HG03342 (cell line): Measurements from ENCODE around the gene KRT28.

ENCODE experiments used
- ATAC-seq: cut with Tn5 transposase; IDR thresholded peaks from one replicate; pipeline ENCODE4 v1.9.1; 2021; ENCODE audit warnings: mild to moderate bottlenecking, moderate library complexity; ENCODE audit not compliant: unreplicated experiment

Gene KRT28

GRCh38 chr17:40799859-40800258 lies at the start of gene KRT28:
Gene KRT28, minus strand, starts transcription at chr17:40799959. Its CDS starts 66 bp downstream, at chr17:40799893.
- no peak for ATAC-seq

DNA sequence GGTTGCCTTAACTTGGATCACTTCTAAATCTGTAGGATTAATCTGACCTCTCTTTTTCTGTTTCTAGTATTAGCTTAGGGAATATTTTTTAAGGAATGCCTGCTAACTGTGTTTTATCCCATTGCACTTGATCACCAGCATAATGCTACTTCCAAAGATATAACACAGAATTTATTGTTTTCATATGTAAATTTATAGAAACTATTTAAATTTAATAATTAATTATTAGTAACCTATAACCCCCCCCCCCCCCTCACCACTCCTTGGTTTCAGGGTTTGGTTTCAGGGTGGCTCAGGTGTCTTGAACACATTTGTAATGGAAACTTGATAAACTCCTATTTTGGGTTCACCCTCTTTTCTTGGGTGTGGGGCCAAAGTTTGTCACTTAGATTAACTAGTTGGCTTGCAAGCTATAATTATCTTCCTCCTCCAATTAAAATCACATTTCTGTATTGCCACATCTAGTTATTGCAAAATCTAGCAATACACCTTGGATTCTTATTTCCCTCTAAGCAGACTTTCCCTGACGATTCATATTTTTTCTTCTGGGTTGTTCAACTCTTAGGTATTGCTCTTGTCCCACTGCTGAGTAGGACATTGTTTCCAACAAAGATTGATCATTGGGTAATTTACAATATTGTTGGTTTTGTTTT lies 49.0 kb upstream of the KRT28 start:
- no peak for ATAC-seq

- no peak for ATAC-seq
Measured at GRCh38 chr17:40846515-40847144, 46.9 kb upstream of the KRT28 start.

DNA sequence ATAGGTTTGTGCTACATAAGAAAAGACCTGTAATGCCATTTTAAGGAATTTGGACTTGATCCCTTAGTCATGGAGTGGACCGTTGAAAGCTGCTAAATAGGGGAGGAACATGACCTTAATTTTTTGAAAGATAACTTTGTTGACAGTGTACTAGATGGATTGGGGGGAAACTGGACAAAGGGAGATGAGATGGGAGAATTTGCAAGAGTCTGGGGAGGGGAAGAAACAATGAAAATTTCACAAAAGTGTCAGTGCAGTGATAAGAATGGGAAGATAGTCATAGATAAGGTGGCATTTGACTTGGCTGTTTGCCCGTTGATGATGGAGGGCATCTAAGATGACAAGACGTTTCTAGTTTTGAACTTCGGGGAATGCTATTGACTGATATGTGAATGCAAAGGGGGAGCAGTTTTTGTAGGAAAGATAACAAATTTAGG lies 44.9 kb upstream of the KRT28 start:
- ATAC-seq, result no peak

DNA sequence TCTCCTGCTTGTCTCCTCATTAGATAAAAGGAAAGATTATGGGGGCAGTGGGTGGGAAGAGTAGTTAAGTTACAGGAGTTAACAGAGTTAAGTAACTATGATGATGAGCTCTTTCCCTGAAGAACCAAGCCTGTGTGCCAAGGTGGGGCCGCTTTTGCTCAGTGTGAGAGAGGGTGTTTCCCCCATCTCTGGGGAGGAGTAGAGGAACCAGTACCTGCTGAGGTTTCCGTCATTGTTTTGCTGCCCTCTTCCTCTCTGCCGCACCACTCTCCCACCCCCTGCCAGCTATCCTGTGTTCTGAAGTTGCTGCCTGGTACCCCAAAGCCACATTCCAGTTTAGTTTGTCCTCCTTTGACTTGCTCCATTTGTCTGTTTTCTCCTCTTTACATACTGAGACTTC lies 43.5 kb upstream of the KRT28 start:
- ATAC-seq, result no peak

GRCh38 chr17:40841246-40841645 lies 41.5 kb upstream of the KRT28 start:
- ATAC-seq, result no peak

DNA sequence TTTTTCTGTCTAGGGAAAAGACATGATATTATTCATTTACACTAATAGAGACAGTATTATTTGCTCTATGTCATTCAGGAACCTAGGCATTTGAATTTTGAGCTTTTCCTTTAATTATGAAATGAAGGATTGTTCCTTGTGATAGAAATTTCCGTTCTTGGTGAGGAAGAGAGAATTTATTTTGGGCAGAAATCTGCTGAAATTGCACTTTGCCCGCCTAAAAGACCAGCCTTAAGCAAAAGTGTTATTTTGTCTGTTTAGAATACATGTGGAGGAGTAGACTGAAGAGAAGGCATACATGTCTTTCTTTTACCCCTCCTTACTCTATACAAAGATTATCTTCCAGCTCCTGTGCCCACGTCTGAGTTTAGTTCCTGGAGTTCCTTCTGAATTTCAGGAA lies 39.4 kb upstream of the KRT28 start:
- no peak for ATAC-seq

GRCh38 chr17:40836020-40836419 lies 36.3 kb upstream of the KRT28 start:
- ATAC-seq, result no peak

DNA sequence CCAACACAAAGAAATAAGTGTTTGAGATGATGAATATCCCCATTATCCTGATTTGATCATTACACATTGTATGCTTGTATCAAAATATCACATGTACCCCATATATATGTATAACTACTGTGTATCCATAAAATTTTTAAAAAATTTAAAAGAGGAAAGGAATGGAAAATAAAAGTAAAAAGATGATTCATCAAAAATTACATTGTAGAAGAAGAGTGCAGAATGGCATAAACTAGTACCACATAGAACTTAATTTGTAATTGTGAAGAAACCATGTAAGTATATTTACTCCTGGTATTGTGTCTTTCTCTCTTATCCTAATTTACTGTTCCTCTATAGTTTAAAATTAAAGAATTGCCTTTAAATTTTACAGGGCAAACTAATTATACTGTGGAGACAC lies 34.1 kb upstream of the KRT28 start:
- no peak for ATAC-seq

DNA sequence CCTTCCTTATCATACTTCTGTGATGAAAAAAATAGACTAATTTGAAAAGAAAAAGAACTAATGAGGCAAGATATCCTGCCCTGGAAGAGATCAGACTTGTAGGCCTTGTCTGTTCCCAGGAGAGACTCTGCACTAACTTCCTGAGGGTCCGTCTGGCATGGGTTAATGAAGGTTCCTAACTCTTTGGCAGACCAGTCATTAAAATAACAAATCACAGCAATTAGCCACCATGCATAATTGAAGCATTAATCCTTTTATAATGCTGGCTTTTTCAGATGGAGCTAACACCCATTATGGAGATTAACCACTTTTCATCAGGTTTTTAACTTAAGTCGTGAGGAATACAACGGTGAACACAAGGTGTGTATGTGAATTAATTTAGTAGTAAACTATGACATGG lies 33.1 kb upstream of the KRT28 start:
- no peak for ATAC-seq

DNA sequence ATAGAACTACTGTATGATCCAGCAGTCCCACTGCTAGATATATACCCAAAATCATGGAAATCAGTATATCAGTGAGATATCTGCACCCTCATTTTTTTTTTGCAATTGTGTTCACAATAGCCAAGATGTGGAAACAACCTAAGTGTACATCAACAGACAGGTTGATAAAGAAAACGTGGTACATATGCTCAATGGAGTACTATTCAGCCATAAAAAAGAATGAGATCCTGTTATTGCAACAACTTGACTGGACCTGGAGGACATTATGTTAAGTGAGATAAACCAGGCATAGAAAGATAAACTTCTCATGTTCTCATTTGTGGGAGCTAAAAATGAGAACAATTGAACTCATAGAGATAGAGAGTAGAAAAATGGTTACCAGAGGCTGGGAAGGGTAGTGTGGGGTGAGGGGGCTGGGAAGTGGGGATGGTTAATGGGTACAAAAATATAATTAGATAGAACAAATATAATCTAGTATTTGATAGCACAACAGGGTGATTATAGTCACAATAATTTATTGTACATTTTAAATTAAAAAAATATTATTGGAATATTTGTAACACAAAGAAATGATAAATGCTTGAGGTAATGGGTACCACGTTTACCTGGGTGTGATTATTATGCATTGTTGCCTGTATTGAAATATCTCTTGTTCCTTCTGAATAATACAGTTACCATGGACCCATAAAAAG lies 30.5 kb upstream of the KRT28 start:
- ATAC-seq, result no peak

DNA sequence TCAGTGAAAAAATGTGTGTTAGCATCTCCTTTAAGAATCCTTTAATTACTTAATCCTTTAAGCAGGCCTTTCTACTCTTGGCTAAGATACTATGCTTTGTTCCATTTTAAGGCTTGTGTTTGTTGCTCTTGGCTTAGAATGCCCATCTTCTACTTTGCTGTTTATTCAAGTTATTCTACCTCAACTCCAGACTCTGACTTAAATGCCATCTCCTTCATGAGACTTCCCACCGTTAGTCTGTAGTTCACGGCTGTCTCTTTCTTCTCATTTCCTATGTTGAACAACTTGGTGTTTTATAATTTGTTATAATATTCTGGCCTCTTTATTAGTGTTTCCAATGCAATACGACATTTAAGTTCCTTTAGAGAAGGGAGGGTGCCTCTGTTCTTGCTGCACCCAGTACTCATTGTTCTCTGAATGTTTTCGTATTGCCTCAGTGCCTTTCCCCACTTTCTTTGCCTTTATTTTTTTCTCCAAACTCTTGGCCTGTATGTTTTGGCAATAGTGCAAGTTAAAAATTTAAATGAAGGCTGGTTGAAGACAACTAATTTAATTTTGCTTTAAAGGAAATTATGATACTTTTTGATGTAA lies 28.8 kb upstream of the KRT28 start:
- ATAC-seq, result no peak

GRCh38 chr17:40827746-40828453 lies 28.1 kb upstream of the KRT28 start:
- ATAC-seq, result no peak

DNA sequence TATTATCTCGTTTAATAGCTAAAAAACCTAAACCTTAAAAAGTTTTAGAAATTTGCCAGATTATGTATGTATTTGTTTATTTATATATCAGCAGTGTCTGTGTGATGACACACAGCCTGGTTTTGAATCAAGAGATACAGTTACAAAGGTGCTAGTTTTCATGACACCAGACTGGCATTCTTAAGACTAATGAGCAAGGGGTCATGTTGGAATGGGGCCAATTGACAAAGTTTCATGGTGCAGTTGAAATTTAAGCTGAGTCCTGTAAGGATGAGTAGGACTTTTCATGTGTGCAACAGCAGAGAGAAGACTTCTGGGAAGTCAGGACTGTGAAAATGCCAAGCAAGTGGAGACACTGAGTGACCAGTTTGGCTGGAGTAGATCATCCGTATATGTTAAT lies 25.8 kb upstream of the KRT28 start:
- no peak for ATAC-seq

- no peak for ATAC-seq
Measured at GRCh38 chr17:40824015-40824832, 24.5 kb upstream of the KRT28 start.

DNA sequence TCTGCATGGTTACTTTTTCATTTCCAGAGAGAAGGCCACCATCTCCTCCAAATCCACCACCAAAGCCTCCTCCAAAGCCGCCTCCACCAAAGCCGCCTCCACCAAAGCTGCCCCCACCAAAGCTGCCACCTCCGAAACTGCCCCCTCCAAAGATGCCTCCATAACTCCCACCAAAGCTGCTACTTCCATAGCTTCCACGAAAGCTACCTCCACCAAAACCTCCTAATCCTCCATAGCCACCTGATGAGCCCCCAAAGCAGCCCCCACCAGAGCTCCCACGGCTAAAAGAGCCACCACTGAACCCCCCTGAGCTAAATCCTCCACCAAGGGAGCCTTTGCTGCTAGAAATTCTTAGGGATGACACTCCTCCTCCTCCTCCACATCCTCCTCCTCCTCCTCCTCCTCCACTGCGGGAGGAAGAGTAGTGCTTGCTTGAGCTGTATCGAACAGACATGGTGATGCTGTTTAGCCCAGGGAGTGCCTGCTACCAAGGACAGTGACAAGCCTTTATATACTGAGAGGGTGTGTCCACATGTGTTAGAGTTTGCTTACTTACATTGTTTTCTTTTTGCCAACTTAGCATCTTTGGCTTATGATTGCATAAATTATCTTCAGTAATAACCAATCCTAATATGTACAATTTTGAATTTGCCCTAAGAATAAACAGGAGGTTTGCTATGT lies 22.5 kb upstream of the KRT28 start, which contains the start of gene KRT10:
Gene KRT10, minus strand, starts transcription at position 483 of the 681 bp plus-strand sequence. Its CDS starts 29 bp downstream, at position 454.
- no peak for ATAC-seq

- ATAC-seq, result no peak
Measured at GRCh38 chr17:40821536-40821935, 21.8 kb upstream of the KRT28 start.

DNA sequence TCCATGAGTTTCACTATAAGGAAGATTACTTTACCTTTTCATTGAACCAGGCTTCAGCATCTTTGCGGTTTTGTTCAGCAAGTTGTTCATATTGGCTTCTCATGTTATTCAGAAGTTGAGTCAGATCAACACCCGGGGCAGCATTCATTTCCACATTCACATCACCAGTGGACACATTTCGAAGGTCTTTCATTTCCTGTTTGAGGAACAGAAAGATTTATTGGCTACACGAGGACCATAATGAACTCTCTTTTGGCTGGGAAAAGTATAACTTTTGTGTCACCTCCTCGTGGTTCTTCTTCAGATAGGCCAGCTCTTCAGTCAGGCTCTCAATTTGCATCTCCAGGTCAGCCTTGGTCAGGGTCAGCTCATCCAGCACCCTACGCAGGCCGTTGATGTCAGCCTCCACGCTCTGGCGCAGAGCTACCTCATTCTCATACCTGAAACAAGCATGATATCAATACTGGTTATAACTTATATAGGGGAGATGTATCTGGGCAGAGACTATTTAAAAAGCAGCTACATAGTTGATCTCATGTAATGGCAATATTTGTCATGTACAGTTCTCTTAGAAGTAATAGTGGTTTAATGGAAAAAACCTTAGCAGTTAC lies 20.6 kb upstream of the KRT28 start:
- no peak for ATAC-seq

DNA sequence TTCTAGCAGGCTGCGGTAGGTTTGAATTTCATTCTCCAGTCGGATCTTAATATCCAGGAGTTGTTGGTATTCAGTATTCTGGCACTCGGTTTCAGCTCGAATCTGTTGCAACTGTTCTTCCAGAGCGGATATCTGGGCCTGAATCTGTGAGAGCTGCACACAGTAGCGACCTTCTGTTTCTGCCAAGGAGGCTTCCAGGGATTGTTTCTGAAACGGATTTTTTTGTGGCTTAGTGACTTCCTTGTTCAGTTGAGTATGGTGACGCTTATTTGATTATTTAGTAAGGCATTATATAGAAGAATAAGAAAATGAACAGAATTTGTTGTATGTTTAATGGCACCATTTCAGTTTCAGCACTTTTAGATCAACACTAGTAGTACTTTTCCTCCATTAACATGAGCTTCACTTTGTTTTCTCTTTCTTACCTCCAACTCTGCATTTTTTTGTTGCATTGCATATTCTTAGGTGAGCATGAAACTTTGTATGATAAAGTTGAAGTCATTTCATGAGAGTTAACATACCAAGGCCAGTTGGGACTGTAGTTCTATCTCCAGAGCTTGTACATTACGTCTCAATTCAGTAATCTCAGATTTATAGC lies 19.9 kb upstream of the KRT28 start:
- no peak for ATAC-seq
